CD4-positive, alpha-beta T cell treated with Interleukin-15 for 4 hours (primary cell): Measurements from ENCODE around the gene CRAMP1.
"Not testable (repeated sequence)": the region's sequence is repeated elsewhere in the genome, so short reads cannot be mapped to it uniquely, and the experiment has no call there.

ENCODE experiments used
- DNase-seq: peaks from one replicate; pipeline ENCODE4 v3.0.0-alpha.2; 2020; ENCODE audit warnings: low spot score

The CRAMP1 gene

DNA sequence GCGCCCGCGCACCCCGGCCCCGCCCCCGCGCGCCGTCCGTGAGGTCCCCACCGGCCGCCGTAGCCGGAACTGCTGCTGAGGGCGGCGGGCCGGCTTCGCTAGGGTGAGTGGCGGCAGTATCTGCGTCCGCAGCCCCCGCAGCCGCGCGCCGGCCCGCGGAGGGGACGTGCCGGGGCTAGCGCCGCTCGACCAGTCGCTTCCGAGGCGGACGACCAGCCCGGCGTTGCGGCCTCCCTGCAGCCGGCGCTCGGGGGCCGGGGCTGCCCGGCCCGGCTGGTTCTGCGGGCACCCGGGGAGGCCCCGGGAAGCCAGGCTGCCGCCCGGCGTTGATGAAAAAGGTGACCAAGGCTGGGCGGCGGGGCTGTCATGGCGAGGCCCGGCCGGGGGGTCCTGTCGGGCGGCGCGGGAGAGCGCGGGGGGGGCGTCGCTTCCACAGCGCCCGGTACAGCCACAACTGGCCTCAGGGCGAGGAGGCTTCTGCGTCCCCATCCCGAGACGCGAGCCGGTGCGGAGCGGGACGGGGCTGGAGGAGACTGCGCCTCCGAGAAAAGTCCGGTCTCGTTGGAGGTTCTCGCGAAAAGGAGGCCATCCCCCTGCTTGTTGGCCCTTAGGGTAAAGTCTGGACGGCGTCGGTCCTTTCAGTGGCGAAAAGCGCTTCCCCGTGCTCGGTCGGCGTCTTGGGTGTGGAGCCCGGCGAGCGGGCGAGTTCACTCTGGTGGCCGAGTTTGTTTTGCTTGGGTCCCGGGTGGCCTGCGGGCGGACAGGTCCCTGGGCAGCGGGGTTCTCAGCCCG is at the start of gene CRAMP1:
Gene CRAMP1, plus strand, starts transcription at position 41 of the 792 bp plus-strand sequence. CDS start 2,280 bp downstream, outside the sequence.
- DNase-seq, result no peak

GRCh38 chr16:1563786-1564185 is 48.4 kb upstream of the CRAMP1 start:
- DNase-seq, result no peak

DNA sequence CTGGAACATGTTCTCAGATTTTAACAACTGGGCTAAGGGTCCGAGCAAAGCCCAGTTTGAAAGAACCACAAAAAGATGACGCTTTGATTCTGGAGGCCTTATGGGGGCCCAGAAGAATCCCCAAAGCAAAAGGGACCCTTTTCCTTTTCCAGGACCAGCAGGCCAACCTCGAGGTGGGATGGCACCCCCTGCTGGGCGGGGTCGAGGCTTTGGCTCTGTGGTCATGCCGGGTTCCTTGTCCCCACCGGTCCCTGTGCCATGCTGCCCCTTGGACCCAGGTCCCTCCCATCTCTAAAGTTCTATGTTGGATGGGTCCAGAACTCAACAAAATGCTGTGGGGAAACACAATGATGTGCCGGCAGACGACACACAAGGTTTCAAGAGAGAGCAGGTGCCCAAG is 47.8 kb upstream of the CRAMP1 start:
- no peak for DNase-seq

DNA sequence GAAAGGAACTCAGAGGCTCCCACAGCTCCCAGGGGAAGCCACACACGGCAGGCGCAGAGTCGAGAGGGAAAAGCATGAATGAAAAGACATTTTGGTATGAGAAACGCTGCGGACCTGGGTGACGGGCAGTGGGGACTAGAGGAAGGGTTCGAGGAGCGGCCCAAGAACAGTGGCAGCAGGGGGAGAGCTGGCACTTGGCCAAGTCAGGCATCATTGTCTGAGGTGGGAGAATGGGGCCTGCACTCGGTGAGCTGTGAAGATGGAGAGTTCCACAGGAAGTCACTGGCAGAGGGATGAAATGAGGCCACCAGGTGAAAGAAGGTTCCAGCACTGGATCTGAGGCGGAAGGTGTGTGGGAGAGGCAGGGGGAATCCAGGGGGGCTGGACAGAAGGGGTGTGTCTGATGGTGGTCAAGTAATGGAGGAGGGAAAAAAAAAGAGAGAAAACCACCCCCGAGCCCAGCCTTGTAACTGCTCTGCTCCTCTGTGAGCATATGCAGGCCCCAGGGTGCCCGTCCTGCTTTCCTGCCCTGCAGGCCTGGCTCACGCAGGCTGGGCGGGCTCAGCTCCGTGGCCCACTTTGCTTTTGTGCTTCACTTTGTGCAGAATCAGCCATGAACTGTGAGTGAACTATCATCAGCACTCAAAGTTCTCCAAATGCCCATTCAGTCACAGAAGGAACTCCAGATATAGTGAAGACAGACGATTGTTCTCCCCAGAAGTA is 46.9 kb upstream of the CRAMP1 start:
- no peak for DNase-seq

DNA sequence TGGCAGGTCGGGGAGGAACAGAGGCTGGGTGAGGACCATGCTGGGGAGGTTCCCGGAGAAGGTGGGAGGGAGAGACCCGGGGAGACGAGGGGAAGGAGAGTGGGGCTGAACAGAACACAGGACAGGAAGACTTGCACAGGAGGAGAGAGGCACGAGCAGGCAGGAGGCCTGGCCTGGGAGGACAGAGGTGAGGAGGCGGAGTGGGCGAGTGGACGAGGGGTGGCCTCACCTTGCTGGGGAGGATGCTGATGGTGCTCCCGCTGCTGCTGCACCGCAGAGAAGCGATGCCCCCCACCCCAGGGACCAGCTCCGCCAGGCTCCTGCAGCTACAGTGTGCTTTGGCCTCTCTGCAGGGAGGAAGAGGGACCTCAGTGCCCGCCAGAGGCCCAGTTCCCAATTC is 44.2 kb upstream of the CRAMP1 start:
- no peak for DNase-seq

- no peak for DNase-seq
These were observed 41.0 kb upstream of the CRAMP1 start for GRCh38 chr16:1571012-1571671.

- no peak for DNase-seq
These were observed 39.5 kb upstream of the CRAMP1 start for GRCh38 chr16:1572673-1573072.

GRCh38 chr16:1573301-1573700 is 38.9 kb upstream of the CRAMP1 start:
- no peak for DNase-seq

DNA sequence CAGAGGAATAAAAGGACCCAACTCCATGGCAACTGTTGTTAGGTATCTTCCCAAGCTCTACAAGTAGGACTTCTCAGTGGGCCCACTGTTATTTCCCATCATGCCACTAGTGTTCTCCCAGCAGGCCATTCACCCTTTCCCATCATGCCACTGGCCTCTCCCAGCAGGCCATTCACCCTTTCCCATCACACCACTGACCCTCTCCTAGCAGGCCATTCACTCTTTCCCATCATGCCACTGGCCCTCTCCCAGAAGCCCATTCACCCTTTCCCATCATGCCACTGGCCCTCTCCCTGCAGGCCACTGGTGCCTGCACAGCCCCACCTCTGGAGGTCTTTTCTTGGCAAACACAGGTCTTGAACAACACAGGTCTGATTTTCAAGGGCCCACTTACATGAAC is 36.6 kb upstream of the CRAMP1 start:
- no peak for DNase-seq

DNA sequence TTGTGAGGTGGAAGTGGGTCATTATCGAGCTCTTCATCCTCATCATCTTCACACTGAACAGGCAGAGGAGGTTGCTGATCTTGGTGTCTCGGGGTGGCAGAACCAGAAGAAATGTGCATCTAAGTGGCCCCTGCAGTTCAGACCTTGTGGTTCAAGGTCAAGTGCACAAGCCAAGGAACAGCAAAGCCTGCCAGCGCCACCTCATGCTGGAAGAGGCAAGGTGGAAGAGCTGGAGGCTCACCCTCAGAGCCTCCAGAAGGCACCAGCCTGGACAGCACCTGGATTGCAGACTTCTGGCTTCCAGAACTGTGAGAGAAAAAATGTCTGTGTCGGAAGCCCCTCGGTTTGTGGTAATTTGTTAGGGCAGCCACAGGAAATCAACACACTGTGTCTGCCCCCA is 32.9 kb upstream of the CRAMP1 start:
- DNase-seq, result no peak

- DNase-seq, result no peak
These were observed 31.9 kb upstream of the CRAMP1 start for GRCh38 chr16:1580256-1580655.

- no peak for DNase-seq
These were observed 31.2 kb upstream of the CRAMP1 start for GRCh38 chr16:1580956-1581355.

DNA sequence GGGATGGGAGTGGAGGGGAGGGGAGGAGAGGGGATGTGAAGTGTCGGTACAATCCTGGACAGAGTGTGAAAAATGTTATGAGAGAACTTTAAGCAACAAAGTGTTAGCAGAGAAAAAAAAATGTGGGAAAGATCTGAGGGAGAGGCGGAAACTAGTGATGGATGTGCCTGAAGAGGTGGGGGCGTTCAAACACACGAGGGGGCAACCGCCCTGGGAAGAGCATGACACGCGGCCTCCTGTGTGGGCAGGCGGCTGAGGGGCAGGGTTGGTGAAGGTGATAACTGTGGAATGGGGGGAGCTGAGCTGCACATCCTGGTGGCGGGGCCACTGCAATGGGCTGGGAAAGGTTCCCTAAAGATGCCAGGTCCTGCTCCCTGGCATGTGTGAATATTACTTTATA is 30.4 kb upstream of the CRAMP1 start:
- no peak for DNase-seq

GRCh38 chr16:1583180-1583579 is 29.0 kb upstream of the CRAMP1 start:
- no peak for DNase-seq

DNA sequence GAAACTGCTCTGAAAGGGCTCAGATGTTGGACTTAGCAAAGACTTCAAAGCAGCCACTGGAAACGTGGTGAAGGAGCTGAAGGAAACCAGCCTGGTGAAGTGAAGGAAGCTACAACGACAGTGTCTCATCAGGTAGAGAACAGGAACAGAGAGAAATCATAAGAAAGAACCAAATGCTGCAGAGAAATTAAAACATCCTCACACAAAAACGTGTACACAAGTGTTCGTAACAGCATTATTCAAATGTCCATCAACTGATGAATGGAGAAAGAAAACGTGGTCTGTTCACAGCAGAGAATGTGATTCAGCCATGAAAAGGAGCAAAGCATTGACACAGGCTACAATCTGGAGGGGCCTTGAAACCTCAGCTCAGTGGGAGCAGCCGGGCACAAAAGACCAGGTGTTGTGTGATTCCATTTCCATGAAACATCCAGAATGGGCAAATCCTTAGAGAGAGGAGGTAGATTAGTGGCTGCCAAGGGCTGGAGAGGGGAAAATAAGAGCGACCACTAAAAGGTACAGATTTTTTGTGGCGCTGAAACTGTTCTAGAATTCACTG is 27.2 kb upstream of the CRAMP1 start:
- DNase-seq, result no peak

DNA sequence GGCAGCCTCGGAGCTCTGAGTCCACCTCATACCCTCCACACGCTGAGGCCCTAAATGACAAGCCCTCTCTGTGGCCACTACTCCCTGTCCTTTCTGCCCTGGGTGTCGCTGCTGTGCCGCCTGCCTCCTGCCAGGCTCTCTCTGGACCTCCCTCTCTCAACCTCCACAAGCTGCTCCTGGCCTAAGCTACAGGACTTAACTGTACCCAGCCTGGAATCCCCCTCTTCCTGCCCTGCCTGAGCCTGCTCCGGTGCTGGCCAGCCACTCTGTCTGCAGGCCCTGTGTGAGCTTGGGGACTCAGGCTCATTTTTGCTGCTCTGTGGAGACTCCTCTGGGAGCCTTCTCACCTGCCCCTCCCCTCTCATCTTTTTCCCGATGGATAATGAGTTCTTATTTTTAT is 21.8 kb upstream of the CRAMP1 start:
- no peak for DNase-seq

GRCh38 chr16:1590930-1591705 is 21.0 kb upstream of the CRAMP1 start:
- no peak for DNase-seq

DNA sequence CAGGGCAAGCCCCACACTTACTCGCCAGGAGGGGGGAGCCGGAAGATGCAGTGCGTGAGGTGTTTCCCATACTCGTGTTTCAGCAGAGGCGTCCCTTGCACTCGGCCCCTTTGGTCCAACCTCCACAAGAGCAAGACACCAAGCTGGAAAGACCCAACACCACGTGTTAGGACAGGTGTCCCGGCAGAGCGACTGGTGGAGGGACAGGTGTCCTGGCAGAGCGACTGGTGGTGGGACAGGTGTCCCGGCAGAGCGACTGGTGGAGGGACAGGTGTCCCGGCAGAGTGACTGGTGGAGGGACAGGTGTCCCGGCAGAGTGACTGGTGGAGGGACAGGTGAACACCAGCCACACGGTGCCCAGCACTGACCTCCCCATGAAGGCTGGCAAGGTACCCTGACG is 19.7 kb upstream of the CRAMP1 start:
- DNase-seq, result no peak

GRCh38 chr16:1595511-1595910 is 16.6 kb upstream of the CRAMP1 start:
- not testable (repeated sequence) for DNase-seq

DNA sequence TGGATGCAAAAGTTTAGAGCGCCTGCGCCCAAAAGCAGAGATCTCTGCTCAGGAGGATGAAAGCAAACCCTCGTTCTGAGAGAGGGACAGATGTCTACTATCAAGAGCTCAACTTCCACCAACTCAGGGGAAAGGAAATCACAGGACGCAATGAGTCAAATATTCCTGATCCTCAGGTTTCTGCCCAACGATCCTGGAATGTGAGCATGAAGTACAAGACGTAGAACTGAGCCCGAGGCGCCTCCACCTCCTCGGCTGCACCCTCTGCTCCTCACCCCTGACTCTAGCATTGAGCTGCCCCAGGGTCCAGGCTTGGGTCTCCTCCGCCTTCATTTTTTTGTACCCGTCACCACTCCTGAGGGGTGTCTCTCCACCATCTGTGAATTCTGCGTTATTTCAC is 15.6 kb upstream of the CRAMP1 start:
- no peak for DNase-seq

DNA sequence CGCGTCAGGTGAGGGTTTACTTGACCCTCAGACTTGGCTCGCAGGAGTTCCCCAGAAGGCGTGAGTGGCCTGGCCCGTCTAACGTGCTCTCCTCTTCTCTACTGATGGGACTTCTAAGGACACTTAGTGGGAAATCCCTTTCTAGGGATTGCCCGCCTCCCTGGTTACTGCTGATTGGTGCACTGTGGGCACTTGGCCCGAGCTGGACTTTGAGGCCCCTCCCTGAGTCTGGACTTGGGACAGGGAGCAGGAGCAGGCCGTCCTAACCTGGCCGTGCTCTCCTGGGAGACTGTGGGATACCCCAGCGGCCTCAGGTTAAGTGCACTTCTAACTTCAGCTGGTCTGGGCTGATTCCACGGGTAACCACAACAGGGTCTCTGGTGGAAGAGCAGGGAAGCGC is 15.0 kb upstream of the CRAMP1 start:
- no peak for DNase-seq

- DNase-seq, result no peak
These were observed 11.1 kb upstream of the CRAMP1 start for GRCh38 chr16:1601031-1601430.
